Subcutaneous abdominal adipose tissue (tissue), 5 donors: ENCODE data around the gene ADAMTS3.
"Not testable (repeated sequence)": the region's sequence is repeated elsewhere in the genome, so short reads cannot be mapped to it uniquely, and the experiment has no call there.

Source experiments
- H3K27ac ChIP-seq: one replicate; pipeline ENCODE4 v1.7.0; 2013; ENCODE audit warnings: low read depth, mild to moderate bottlenecking, inconsistent platforms, low read length, moderate library complexity
- H3K27me3 ChIP-seq, 5 donors: one replicate each; pipeline ENCODE4 v1.7.0; 2013; ENCODE audit warnings: low read length in 5 of 5, inconsistent platforms in 1 of 5; ENCODE audit not compliant: control insufficient read depth in 5 of 5, insufficient read depth in 4 of 5
- H3K36me3 ChIP-seq, 5 donors: one replicate each; pipeline ENCODE4 v1.7.0; 2013; ENCODE audit warnings: low read length in 5 of 5; ENCODE audit not compliant: control insufficient read depth in 5 of 5, insufficient read depth in 5 of 5
- H3K4me1 ChIP-seq, 5 donors: one replicate each; pipeline ENCODE4 v1.7.0; 2013; ENCODE audit warnings: low read length in 5 of 5, mild to moderate bottlenecking in 3 of 5, moderate library complexity in 1 of 5; ENCODE audit not compliant: control insufficient read depth in 5 of 5, insufficient read depth in 5 of 5
- H3K4me3 ChIP-seq, 5 donors: one replicate each; pipeline ENCODE4 v1.7.0; 2013; ENCODE audit warnings: low read length in 5 of 5, low read depth in 1 of 5
- H3K9ac ChIP-seq, 5 donors: one replicate each; pipeline ENCODE4 v1.7.0; 2013; ENCODE audit warnings: low read length in 5 of 5, mild to moderate bottlenecking in 4 of 5, moderate library complexity in 3 of 5
- H3K9me3 ChIP-seq, 5 donors: one replicate each; pipeline ENCODE4 v1.7.0; 2013; ENCODE audit warnings: low read length in 5 of 5; ENCODE audit not compliant: control insufficient read depth in 5 of 5
- donor health status: healthy.
- donor health status: healthy.
- donor health status: healthy.
- donor health status: healthy.
- donor health status: healthy.

ADAMTS3 gene

GRCh38 chr4:72429397-72429889 lies 139.6 kb downstream of the ADAMTS3 start:
- peaks cover 0 to 3% (median 0%) of the 10 kb centered on the region in 5 donors for H3K4me1 ChIP-seq
- H3K9me3 ChIP-seq, result no peaks in the 10 kb centered on the region
- H3K36me3 ChIP-seq, result no peaks in the 10 kb centered on the region
- no peak overlapping the region for H3K4me3 ChIP-seq
- H3K27ac ChIP-seq, result no peak overlapping the region
- H3K9ac ChIP-seq, result no peak overlapping the region
- H3K27me3 ChIP-seq, result no peaks in the 10 kb centered on the region

- Histone ChIP-seq H3K27me3 (no peaks in the 10 kb centered on the region), H3K36me3 (no peaks in the 10 kb centered on the region), H3K4me3 (no peak overlapping the region), H3K9ac (no peak overlapping the region), H3K27ac (no peak overlapping the region), H3K4me1 (peaks cover 0 to 3% (median 0%) of the 10 kb centered on the region in 5 donors), H3K9me3 (no peaks in the 10 kb centered on the region)
Observed at GRCh38 chr4:72427057-72427456, 142.0 kb downstream of the ADAMTS3 start.

DNA sequence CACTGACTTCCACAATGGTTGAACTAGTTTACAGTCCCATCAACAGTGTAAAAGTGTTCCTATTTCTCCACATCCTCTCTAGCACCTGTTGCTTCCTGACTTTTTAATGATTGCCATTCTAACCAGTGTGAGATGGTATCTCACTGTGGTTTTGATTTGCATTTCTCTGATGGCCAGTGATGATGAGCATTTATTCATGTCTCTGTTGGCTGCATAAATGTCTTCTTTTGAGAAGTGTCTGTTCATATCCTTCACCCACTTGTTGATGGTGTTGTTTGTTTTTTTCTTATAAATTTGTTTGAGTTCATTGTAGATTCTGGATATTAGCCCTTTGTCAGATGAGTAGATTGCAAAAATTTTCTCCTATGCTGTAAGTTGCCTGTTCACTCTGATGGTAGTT lies 143.1 kb downstream of the ADAMTS3 start:
- not testable (repeated sequence) for H3K9ac ChIP-seq

GRCh38 chr4:72424006-72424405 lies 145.0 kb downstream of the ADAMTS3 start:
- H3K36me3 ChIP-seq, result no peaks in the 10 kb centered on the region
- H3K9me3 ChIP-seq, result no peaks in the 10 kb centered on the region
- no peak overlapping the region for H3K27ac ChIP-seq
- H3K4me1 ChIP-seq, result peaks cover 0 to under 1% (median 0%) of the 10 kb centered on the region in 5 donors
- H3K4me3 ChIP-seq, result no peak overlapping the region
- H3K9ac ChIP-seq, result no peak overlapping the region
- H3K27me3 ChIP-seq, result no peaks in the 10 kb centered on the region

More for the DNA sequence above, 143.1 kb downstream of the ADAMTS3 start:
- not testable (repeated sequence) for H3K4me3 ChIP-seq, H3K9me3 ChIP-seq, H3K27me3 ChIP-seq, H3K36me3 ChIP-seq, H3K27ac ChIP-seq, H3K4me1 ChIP-seq

GRCh38 chr4:72422416-72422815 lies 146.6 kb downstream of the ADAMTS3 start:
- no peak overlapping the region for H3K4me3 ChIP-seq
- H3K9me3 ChIP-seq, result no peaks in the 10 kb centered on the region
- H3K27me3 ChIP-seq, result no peaks in the 10 kb centered on the region
- H3K27ac ChIP-seq, result no peak overlapping the region
- H3K36me3 ChIP-seq, result no peaks in the 10 kb centered on the region
- no peak overlapping the region for H3K9ac ChIP-seq
- peaks cover 0 to 11% (median 5%) of the 10 kb centered on the region in 5 donors for H3K4me1 ChIP-seq

- Histone ChIP-seq H3K27me3 (no peaks in the 10 kb centered on the region), H3K27ac (no peak overlapping the region), H3K36me3 (no peaks in the 10 kb centered on the region), H3K9ac (no peak overlapping the region), H3K4me1 (peaks cover 0 to 11% (median 5%) of the 10 kb centered on the region in 5 donors), H3K4me3 (no peak overlapping the region), H3K9me3 (no peaks in the 10 kb centered on the region)
Observed at GRCh38 chr4:72418458-72418857, 150.6 kb downstream of the ADAMTS3 start.

DNA sequence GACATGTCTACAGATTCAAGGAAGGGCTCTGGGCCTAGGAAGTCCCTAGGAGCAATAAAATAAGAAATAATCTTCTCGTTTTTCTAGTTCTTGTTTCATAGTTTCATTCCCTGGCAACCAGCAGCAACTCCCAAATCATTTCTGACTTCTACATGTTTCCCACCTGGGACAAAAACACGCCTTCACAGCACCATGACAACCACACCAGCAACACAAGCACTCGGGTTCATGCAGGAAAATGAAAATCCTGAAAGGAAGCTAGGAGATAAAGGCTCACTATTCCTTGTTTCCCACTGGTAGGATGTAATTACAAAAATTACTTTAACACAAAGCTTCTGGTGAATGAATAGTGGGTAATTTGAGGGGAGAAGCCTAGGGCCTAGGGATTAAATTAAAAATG lies 158.9 kb downstream of the ADAMTS3 start:
- Histone ChIP-seq H3K27ac (no peak overlapping the region), H3K9me3 (no peaks in the 10 kb centered on the region), H3K4me3 (no peak overlapping the region), H3K27me3 (no peaks in the 10 kb centered on the region), H3K4me1 (no peaks in the 10 kb centered on the region), H3K36me3 (no peaks in the 10 kb centered on the region), H3K9ac (no peak overlapping the region)

- Histone ChIP-seq H3K4me1 (no peaks in the 10 kb centered on the region), H3K9ac (no peak overlapping the region), H3K9me3 (no peaks in the 10 kb centered on the region), H3K4me3 (no peak overlapping the region), H3K27me3 (no peaks in the 10 kb centered on the region), H3K27ac (no peak overlapping the region), H3K36me3 (no peaks in the 10 kb centered on the region)
Observed at GRCh38 chr4:72408568-72408967, 160.5 kb downstream of the ADAMTS3 start.

GRCh38 chr4:72405417-72405816 lies 163.6 kb downstream of the ADAMTS3 start:
- no peaks in the 10 kb centered on the region for H3K4me1 ChIP-seq
- H3K36me3 ChIP-seq, result no peaks in the 10 kb centered on the region
- no peak overlapping the region for H3K9ac ChIP-seq
- H3K4me3 ChIP-seq, result no peak overlapping the region
- no peaks in the 10 kb centered on the region for H3K9me3 ChIP-seq
- no peaks in the 10 kb centered on the region for H3K27me3 ChIP-seq
- H3K27ac ChIP-seq, result no peak overlapping the region

DNA sequence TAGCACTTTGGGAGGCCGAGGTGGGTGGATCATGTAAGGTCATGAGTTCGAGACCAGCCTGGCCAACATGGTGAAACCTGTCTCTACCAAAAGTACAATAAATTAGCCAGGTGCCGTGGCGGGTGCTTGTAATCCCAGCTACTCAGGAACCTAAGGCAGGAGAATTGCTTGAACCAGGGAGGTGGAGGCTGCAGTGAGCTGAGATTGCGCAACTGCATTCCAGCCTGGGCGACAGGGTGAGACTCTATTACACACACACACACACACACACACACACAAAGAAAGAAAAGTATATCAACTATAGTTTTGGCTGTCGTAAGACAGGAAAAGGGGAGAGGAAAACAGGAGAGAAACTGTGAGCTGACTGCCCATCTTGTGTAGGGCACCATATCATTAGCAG lies 171.7 kb downstream of the ADAMTS3 start:
- no peaks in the 10 kb centered on the region for H3K27me3 ChIP-seq
- H3K9ac ChIP-seq, result no peak overlapping the region
- no peak overlapping the region for H3K27ac ChIP-seq
- no peaks in the 10 kb centered on the region for H3K36me3 ChIP-seq
- H3K4me3 ChIP-seq, result no peak overlapping the region
- H3K9me3 ChIP-seq, result no peaks in the 10 kb centered on the region
- no peaks in the 10 kb centered on the region for H3K4me1 ChIP-seq
